ENCODE results near the gene OR4E1.
"Not testable (repeated sequence)": the region's sequence is repeated elsewhere in the genome, so short reads cannot be mapped to it uniquely, and the experiment has no call there.

Gene OR4E1, protein sequence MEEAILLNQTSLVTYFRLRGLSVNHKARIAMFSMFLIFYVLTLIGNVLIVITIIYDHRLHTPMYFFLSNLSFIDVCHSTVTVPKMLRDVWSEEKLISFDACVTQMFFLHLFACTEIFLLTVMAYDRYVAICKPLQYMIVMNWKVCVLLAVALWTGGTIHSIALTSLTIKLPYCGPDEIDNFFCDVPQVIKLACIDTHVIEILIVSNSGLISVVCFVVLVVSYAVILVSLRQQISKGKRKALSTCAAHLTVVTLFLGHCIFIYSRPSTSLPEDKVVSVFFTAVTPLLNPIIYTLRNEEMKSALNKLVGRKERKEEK

DNA sequence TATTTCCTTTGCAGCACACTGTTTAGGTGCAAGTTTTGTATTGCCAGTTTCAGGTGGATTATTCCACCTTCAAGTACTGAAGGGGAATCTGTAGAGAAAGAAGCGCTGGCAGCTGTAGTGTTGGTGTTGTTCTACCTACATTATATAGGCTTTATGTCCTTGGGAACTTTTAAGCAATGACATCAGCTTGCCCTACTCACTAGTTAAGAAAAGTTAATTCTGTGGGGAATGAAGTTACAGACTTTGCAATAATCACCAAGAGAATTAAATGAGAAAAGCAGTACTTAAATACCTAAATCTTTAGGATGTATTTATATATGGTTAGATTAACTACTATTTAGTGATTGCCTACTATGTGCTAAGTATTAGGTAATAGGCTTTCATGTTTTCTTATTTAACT lies at the start of gene OR4E1:
OR4E1 (minus strand) TSS at position 101 of the 400 bp plus-strand sequence. CDS start 2,883 bp downstream, outside the sequence.
- no peak for DNase-seq

DNA sequence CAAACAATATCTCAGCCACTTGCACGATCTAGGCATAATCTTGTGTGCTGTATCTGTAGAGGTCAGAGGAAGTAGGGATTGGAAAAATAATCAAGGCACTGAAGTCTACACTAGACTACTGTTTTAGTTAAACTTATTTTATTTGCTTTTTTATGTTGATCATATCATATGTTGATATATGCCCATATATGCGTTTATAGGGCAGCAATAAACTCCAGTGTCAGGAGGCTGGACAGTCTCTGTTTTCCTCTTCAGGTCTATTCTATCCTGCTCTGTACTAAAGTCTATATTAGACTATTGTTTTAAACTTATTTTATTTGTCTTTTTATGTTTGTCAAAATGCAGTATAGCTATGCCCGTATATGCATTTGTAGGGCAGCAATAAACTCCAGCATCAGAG lies 47.9 kb upstream of the OR4E1 start:
- no peak for DNase-seq

DNA sequence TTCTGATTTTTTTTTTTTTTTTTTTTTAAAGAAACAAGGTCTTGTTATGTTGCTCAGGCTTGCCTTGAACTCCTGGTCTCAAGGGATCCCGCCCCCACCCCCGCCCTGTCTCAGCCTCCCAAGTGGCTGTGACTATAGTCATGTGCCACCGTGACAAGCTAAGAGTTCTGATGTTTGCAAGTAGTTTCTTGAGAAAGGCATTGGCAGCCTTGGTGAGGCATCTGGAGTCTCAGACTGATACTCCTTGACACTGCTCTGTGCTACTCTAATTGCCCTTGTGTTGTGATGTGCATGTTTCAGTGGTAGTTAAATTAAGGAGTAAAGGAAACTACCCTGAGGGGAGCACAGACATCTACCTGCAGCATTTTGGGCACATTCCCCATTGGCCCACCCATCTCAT lies 46.2 kb upstream of the OR4E1 start:
- DNase-seq = no peak

DNA sequence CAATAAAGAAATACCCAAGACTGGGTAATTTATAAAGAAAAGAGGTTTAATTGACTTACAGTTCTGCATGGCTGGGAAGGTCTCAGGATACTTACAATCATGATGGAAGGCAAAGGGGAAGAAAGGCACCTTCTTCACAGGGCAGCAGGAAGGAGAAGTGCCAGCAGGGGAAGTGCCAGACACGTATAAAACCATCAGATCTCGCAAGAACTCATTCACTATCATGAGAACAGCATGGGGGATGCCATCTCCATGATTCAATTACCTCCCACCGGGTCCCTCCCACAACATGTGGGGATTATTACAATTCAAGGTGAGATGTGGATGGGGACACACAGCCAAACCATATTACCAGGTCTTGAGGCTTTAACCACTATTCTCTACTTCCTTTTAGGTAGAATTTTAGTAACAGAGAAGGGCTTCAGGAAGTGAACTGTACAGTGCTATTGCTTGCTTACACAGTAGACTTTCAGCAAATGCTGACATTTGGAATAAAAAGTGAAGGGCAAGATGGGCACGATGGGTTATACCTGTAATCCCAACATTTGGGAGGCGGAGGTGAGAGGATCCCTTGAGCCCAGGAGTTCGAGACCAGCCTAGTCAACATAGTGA lies 40.8 kb upstream of the OR4E1 start:
- no peak for DNase-seq

DNA sequence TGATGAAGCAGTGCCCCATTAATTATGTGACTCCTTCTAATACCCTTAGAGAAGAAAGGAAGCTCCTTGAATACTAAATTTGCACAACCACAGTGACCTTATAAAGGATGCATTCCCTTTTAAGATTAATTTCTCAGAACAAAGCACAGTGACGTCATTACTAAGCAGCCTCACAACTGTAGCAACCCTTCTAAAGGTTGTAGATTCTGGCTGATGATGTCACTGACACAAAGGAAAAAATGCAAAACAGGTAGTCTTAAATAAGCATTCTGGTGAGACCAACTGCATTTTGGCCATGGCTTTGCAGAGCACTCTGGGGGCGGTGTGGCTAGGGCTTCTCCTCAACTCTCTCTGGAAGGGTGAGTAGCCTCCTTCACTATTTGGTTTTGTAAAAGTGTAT lies 38.4 kb upstream of the OR4E1 start:
- no peak for DNase-seq

DNA sequence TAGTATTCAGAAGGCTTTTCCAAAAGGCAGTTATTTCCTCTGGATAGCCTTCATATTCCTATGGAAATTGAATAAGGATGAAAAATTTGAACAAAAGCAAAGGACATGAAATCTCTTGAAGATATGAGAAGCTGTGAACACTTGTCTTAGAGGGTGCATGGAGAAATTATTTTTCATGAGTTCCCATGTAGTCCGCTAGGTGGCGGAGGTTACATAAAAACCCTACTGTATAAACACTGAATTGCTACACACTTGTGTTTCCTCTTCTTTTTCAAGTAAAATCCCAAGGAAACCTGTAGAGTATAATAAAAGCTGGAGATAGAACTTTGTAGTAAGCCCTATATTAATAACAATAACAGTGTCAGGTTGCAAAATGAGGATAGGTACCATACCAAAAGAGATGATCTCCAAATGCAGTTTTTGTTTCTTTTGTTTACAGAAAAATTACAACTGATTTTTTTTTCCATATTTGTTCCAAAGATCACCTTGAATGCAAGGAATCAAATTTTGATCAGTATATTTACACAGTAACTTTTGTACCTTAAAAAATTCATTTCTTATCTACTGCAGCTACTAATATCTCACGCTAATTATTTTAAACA lies 37.8 kb upstream of the OR4E1 start:
- no peak for DNase-seq

DNA sequence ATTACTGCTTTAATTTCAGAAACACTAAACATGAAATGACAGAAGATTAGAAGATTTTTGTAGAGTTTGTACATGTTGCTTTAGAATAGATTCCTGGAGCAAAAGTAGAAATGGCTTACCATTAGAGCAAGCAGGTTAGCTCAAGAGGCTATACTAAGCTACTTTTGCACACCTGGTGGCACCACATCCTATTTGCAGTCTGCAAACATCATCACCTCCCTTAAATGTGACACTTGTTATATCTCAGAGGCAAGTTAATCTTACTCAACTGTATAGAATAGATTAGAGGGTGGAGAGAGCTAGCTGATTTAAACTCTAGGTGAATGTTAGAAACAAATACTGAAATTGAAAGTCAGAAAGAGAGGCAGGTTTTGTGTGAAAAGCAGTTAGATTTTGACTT lies 30.7 kb upstream of the OR4E1 start:
- no peak for DNase-seq

DNA sequence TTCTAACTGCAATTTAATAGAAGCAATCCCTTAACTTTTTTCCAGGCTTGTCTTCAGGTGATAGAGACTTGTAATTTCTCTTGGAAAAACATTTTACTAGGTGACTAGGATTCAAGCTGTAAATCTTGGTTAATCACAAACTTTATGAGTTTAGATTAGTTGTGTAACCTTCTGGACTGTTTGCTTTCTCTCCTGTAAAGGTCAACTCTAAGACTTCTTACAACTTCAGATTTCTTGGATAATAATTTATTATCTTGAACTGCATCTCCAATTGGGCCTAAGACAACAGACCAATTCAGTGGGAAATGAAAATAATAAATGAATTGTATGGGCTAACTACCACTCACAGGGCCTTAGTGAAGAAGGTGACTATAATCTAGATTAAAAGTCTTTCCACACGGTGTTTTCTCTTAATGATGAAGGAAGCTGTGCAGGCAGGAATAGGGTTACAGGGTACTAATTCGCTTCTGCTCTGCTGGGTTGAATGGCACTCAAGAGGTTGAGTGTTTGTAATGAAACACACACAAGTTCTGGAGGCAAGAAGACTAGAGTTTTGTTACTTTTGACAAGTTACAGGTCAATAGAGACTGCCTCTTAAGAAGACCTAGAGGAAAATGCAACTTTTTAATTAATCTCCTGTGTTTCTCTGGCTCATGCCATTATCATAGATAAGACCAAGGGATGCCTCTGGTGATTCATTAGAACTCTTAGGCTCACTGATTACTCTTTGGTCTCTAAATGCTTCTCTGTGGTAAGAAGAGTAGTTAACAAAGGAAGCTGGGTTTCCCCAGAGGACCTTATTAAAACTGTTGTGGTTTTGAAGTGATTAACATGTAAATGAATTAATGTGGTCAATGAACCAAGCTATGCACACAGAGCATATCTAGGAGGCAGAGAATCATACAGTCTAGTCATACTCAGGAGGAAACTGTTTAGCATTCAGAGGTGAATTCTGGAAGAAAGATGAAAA lies 30.0 kb upstream of the OR4E1 start:
- DNase-seq = no peak

DNA sequence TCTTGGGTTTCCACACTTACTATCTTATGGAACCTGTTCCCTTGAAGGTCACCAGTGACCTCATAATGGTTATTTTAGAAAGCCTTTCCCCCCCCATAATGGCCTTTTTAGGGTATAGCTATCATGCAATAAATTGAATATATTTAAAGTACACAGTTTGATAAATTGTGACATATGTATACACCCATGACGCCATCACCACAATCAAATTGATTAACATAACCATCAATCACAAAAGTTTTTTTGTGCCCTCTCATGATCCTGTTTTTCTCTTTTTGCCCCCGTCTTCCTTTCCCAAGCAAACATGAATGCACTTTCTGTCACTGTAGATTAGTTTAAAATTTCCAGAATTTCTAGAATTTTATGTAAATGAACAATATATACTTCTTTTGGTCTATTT lies 28.7 kb upstream of the OR4E1 start:
- no peak for DNase-seq

DNA sequence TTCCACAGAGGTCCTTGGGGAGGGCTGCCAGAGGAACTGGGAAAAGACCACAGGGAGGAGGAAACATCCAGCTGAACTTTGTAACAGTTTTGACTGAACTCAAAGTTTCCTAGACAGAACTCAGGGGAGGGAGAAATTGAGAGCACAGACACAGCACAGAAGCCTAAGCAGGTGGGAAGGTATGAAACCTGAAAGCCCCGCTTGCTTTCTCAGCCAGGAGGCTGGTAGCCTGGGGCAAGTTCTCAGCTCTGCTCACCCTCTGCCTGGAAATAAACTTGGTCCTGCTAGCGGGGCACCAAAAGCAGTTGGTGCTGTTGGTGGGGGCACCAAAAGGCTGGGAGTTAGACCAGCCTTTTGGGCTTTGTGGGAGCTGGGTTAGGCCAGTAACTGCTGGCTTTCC lies 25.9 kb upstream of the OR4E1 start:
- DNase-seq = no peak

DNA sequence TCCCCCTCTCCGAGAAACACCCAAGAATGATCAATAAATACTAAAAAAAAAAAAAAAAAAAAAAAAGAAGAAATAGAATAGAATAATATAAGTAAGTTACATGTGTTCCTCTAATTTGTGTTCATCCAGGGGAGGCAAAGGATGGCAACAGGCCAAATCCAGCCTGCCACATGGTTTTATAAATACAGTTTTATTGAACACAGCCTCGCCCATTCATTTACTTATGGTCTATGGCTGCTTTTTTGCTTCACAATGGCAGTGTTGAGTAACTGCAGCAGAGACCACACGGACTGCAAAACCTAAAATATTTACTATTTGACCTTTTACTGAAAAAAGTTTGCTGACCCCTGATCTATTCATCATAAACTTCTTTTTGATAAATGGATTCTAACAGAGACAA lies 24.9 kb upstream of the OR4E1 start:
- not testable (repeated sequence) for DNase-seq

DNA sequence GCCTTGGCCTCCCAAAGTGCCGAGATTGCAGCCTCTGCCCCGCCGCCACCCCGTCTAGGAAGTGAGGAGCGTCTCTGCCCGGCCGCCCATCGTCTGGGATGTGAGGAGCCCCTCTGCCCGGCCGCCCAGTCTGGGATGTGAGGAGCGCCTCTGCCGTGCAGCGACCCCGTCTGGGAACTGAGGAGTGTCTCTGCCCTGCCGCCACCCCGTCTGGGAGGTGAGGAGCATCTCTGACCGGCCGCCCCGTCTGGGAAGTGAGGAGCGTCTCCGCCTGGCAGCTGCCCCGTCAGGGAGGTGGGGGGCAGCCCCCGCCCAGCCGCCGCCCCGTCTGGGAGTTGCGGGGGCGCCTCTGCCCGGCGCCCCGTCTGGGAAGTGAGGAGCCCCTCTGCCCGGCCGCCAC lies 24.0 kb upstream of the OR4E1 start:
- not testable (repeated sequence) for DNase-seq

DNA sequence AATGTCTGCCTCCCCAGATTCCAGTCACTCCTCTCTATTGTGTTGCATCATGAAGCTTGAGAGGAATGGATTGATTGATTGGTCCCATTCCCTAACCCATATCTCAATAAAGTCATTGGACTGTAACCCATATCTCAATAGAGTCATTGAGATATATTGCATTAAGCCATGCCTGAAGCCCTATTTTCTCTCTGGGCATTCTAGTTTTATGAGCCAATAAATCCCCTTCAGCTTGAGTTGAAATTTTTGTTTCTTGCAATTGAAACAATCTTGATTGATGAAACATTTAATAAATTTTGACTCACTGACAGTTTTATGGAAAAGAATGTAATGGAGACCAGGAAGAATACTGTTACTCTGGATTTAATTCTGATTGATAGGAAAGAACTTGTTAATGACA lies 20.8 kb upstream of the OR4E1 start:
- DNase-seq = no peak

DNA sequence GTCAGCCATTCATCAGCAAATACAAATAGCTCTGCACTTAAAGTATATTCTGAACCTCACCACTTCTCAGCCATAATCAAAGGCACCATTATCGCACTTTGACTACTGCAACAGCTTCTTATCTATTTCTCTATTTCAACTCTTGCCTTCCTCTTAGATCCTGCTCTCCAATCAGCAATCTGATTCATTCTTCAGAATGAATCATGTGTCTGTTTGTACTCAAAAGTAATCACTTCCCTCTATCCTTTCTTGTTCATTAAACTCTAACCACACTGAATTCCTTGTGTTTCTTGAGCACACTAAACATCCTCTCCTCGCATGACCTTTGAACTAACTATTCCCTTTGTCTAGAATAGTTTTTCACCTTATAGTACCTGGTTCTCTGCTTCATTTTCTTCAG lies 12.8 kb upstream of the OR4E1 start:
- no peak for DNase-seq

DNA sequence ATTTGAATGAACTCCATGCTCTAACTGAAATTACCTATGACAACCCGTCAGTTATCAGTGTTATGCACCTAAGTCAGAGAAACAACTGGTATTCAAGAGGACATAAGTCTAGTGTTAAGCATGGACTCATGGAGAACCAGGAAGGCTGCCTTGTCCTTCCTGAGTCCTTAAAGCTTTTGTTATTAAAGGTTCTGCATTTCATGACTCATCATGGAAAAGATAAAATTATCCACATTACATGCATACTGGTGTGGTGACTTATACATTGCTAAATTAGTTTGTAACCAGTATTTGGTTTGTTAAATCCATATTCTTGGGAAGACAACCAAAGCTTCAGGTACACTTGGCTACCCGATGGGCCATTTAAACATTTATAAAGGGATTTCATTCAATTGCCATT lies 6.5 kb upstream of the OR4E1 start:
- DNase-seq = no peak

DNA sequence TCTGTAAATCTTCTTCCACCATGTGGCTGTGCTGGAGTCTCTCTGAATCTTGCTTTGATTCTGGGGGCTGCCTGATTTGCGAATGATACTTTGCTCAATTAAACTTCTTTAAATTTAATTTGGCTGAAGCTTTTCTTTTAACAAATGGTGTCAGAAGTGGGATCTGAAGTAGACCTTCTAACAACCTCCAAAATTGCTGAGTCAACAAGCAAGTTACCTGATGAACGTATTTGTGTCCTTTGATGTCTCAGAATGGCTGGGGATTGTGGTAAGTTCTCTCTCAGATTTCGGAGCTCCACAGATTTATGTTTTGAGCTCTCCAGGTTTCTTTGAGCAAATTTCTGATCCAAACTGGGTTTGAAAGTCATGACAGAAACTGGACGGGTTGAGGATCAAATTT lies 1.9 kb upstream of the OR4E1 start:
- DNase-seq = no peak

DNA sequence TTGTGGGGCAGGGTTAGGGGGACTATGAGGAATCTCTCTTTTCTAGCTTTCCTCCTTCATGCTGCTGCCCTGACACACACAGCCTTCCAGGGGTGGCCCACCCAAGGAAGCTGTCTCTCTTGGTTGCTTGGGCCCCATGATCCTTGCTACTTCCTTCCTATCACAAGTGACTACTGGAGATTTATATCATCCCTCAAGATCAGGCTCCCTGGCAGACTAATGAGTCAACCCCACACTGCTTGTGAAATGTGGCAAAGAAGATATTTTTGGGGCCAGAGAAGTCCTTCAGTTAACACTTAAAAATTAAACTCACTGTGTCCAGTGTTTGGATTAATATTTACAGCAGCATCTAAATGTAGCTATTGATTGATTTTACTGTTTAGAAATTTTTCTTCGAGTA lies 1.5 kb downstream of the OR4E1 start:
- no peak for DNase-seq

DNA sequence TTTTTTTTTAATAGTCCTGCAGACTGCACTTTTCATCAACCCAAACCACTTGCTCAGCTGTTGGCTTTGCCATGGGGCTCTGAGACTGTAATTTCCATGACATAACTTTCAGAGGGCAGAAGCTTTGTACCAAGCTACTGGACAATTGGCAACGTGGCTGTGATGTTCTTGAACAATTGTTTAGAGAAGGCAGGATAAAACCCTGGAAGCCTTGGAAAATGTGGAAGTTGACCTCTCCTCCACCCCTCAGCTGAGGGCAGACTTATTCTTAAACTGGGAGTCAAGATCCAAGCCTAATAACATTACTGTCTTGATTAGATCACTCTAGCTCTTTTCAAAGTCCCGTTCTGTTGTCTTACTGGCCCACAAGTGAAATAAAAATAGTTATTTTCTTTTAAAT lies 2.2 kb downstream of the OR4E1 start:
- DNase-seq = no peak

DNA sequence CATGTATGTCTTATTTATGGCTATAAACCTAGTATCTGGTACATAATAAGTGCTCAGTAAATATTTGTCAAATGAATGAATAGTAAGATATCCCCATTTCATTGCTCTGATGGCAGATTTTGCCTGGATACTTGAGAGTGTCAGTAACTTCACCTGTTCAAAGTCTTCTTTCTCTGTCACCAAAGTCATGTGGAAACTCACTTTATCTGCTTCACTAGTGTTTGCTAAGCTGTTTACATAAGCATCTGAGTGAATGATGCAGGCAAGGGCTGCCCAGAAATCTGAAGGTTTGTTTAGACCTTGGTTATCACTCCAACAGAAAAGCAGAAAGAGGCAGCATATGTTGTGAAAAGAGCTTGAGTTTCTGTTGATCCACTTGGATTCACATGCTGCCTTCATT lies 4.3 kb downstream of the OR4E1 start:
- no peak for DNase-seq

DNA sequence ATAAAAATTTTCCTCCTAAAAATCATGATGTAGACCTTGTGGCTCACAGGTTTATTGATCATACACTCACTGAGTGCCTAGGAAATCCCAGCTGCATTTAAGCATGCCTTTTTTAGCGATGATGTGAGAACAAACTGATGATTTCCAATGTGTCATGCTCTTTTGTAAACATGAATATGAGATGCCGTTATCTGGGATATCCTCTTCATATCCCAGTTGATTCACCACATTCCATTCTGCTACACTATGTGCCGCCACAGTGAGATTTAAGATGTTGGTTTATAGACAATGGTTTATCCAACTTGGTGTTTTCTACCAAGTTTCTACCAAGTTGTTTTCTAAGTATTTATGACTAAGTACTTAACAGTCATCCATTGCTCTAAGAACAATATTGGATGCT lies 5.2 kb downstream of the OR4E1 start:
- DNase-seq = no peak

DNA sequence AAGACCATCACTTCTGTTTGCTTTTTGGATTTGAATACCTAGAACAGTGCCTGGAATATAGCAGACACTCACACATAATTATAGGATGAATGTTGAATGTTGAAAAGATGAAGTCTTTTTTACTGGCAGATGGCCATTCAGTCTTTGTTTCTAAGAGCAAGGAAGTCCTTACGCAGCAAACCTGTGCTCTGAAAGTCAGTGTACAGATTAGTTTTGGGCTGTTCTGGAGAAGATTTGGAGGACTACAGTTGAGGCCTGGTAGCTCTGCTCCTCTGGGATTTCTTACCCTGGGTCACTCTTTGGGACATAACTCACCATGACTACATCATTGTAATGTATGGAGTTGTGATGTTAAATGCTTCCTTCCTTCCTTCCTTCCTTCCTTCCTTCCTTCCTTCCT lies 16.6 kb downstream of the OR4E1 start:
- DNase-seq = no peak

DNA sequence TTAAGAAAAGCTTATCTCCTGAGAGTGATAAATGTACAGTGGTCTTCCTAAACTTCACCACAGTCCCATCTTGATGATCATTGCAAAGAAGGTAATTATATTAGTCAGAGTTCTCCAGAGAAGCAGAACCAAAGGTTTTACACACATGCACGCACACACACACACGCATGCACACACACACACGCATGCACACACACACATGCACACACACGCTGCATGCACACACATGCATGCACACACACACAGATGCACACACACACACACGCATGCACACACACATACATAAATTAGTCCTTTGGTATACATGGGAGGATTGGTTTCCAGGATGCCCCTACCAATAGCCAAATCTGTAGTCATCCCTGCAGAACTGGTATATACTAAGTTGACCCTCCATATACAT lies 19.4 kb downstream of the OR4E1 start:
- DNase-seq = no peak

DNA sequence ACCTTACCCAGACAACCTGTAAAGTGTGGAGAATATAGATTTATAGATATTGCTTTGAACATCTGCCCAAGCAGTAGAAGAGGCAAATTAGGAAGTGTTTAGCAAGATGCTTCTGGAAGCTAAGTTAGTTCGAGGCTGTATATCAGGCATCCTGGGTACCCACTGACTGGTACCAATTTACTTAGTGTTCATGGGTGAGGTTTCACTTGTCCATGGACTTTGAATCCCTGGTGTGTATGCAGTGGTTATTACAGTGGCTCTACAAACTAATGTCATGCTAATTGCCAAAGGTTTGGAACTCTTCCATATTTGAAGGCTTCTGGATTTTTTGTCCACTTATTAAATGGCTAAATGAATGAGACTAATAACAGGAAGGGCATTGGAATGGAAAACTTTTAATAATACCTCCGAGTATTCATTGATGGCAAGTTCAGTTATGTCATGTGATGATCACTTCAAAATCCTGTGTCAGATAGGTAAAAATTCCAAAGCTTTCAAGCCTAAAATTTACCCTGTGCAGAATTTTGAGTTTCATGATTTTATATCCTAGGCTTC lies 20.2 kb downstream of the OR4E1 start, which contains the start of gene OR4E2:
OR4E2 (plus strand) TSS at position 505 of the 555 bp plus-strand sequence. CDS start 11,248 bp downstream, outside the sequence.
- DNase-seq = no peak
